GM23248 (cell line): ENCODE data around the gene TBC1D1.

Source experiments
- EZH2 ChIP-seq: fragments of 200-600 bp; sonication (generic); IDR thresholded peaks from 2 replicates; pipeline ENCODE4 v1.6.1; 2018; ENCODE audit warnings: antibody characterized with exemption, mild to moderate bottlenecking; ENCODE audit not compliant: insufficient read depth, poor library complexity, severe bottlenecking
- EZH2phosphoT487 ChIP-seq: fragments of 200-600 bp; sonication (generic); IDR thresholded peaks from 2 replicates; pipeline ENCODE4 v1.6.1; 2018; ENCODE audit warnings: antibody characterized with exemption, moderate library complexity, mild to moderate bottlenecking, low read depth; ENCODE audit not compliant: insufficient read depth

DNA sequence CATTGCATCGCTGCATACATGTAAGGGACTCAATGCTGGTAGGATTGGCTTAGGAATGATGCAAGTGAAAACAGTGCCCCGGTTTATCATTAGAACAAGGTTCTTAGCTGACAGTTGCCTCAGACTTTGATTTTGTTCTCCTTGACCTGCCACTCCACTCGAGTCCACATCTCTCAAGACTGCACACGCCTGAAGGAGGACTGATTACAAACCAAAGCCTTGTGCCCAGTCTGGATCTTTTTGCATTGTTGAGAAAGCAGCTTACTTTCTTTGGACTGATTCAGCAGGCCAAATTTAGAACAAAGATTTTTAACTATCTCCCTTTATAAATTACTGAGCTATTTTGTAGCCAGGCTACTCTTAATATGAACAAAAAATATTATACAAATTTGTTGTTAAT, 194.9 kb downstream of the TBC1D1 start:
- TF ChIP-seq EZH2phosphoT487 (no peak), EZH2 (no peak)
